Measurements from ENCODE around the gene ZNF514. TPM values are rescaled to one million over a fixed set of nuclear protein-coding genes. Genes with fewer than 3 reads are reported as not detected.

Gene ZNF514
- total and polyA plus RNA-seq, 4 donors, result 1.7 to 6.2 (median 3.7) TPM

DNA sequence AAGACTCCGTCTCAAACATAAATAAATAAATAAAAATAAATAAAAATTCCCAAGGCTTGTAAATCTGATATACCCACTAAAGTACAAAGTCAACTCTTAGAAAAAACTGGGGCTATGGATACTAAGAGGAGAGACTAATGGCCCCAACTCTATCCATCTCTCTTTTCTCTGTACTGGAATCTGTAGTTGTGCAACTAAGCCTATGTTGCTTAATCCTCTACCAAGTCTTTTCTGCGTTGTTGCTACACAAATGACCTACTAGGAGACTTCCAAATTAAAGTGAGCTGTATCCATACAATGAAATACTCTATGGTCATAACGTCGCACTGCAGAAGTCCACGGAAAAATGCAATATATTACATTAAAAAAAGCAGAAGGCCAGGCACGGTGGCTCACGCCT, 46.2 kb downstream of the ZNF514 start:
- no peak overlapping the region for H3K9ac ChIP-seq (ENCODE audit: low read depth in 1 of 2, low read length in 2 of 2)

GRCh38 chr2:95110395-95110794, 49.3 kb downstream of the ZNF514 start:
- H3K9me3 ChIP-seq (ENCODE audit: control insufficient read depth in 4 of 4, low read length in 3 of 4), result no peaks in the 10 kb centered on the region
- H3K27ac ChIP-seq (ENCODE audit: low read depth in 1 of 2, low read length in 2 of 2), result no peak overlapping the region
- H3K9ac ChIP-seq (ENCODE audit: low read depth in 1 of 2, low read length in 2 of 2), result no peak overlapping the region
- DNase-seq (ENCODE audit: low spot score), result no peak
- peaks cover 24 to 76% (median 57%) of the 10 kb centered on the region in 4 donors for H3K36me3 ChIP-seq (ENCODE audit: control insufficient read depth in 4 of 4, insufficient read depth in 3 of 4, low read depth in 1 of 4, low read length in 3 of 4)
- no peak for TF ChIP-seq TAF1 (conservative IDR thresholded peaks at IDR 0.05)
- no peak for TF ChIP-seq YY1 (IDR thresholded peaks at IDR 0.05)
- TF ChIP-seq, protein P1, sequence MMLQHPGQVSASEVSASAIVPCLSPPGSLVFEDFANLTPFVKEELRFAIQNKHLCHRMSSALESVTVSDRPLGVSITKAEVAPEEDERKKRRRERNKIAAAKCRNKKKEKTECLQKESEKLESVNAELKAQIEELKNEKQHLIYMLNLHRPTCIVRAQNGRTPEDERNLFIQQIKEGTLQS (IDR thresholded peaks at IDR 0.05), result no peak
- TF ChIP-seq, protein P2, sequence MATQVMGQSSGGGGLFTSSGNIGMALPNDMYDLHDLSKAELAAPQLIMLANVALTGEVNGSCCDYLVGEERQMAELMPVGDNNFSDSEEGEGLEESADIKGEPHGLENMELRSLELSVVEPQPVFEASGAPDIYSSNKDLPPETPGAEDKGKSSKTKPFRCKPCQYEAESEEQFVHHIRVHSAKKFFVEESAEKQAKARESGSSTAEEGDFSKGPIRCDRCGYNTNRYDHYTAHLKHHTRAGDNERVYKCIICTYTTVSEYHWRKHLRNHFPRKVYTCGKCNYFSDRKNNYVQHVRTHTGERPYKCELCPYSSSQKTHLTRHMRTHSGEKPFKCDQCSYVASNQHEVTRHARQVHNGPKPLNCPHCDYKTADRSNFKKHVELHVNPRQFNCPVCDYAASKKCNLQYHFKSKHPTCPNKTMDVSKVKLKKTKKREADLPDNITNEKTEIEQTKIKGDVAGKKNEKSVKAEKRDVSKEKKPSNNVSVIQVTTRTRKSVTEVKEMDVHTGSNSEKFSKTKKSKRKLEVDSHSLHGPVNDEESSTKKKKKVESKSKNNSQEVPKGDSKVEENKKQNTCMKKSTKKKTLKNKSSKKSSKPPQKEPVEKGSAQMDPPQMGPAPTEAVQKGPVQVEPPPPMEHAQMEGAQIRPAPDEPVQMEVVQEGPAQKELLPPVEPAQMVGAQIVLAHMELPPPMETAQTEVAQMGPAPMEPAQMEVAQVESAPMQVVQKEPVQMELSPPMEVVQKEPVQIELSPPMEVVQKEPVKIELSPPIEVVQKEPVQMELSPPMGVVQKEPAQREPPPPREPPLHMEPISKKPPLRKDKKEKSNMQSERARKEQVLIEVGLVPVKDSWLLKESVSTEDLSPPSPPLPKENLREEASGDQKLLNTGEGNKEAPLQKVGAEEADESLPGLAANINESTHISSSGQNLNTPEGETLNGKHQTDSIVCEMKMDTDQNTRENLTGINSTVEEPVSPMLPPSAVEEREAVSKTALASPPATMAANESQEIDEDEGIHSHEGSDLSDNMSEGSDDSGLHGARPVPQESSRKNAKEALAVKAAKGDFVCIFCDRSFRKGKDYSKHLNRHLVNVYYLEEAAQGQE (IDR thresholded peaks at IDR 0.05), result no peak
- TF ChIP-seq JUND (IDR thresholded peaks at IDR 0.05), result no peak
- TF ChIP-seq GABPA (IDR thresholded peaks at IDR 0.05 in 1 of 2, conservative IDR thresholded peaks at IDR 0.05 in 1 of 2), result no peak
- no peak for TF ChIP-seq RXRA (IDR thresholded peaks at IDR 0.05)
- TF ChIP-seq ZBTB33 (IDR thresholded peaks at IDR 0.05), result no peak
- no peak for TF ChIP-seq NR2F2 (IDR thresholded peaks at IDR 0.05)
- TF ChIP-seq EGR1 (IDR thresholded peaks at IDR 0.05; ENCODE audit: low read depth in 2 of 2), result no peak
- TF ChIP-seq FOXA2 (IDR thresholded peaks at IDR 0.05), result no peak
- no peak for TF ChIP-seq HNF4G (IDR thresholded peaks at IDR 0.05)
- TF ChIP-seq RAD21 (IDR thresholded peaks at IDR 0.05), result no peak
- no peak for TF ChIP-seq HNF4A (conservative IDR thresholded peaks at IDR 0.05)
- TF ChIP-seq, protein P3, sequence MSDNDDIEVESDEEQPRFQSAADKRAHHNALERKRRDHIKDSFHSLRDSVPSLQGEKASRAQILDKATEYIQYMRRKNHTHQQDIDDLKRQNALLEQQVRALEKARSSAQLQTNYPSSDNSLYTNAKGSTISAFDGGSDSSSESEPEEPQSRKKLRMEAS (IDR thresholded peaks at IDR 0.05), result no peak
- TF ChIP-seq, protein P4, sequence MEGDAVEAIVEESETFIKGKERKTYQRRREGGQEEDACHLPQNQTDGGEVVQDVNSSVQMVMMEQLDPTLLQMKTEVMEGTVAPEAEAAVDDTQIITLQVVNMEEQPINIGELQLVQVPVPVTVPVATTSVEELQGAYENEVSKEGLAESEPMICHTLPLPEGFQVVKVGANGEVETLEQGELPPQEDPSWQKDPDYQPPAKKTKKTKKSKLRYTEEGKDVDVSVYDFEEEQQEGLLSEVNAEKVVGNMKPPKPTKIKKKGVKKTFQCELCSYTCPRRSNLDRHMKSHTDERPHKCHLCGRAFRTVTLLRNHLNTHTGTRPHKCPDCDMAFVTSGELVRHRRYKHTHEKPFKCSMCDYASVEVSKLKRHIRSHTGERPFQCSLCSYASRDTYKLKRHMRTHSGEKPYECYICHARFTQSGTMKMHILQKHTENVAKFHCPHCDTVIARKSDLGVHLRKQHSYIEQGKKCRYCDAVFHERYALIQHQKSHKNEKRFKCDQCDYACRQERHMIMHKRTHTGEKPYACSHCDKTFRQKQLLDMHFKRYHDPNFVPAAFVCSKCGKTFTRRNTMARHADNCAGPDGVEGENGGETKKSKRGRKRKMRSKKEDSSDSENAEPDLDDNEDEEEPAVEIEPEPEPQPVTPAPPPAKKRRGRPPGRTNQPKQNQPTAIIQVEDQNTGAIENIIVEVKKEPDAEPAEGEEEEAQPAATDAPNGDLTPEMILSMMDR (IDR thresholded peaks at IDR 0.05; ENCODE audit: low read depth, low read length, missing input control), result no peak
- H3K4me1 ChIP-seq (ENCODE audit: control insufficient read depth in 4 of 4, insufficient read depth in 4 of 4, low read length in 3 of 4), result peaks cover 0 to 6% (median 3%) of the 10 kb centered on the region in 4 donors
- no peak overlapping the region for H3K4me3 ChIP-seq (ENCODE audit: low read depth in 1 of 3, low read length in 3 of 3)
- H3K27me3 ChIP-seq (ENCODE audit: control insufficient read depth in 4 of 4, insufficient read depth in 4 of 4, low read length in 3 of 4), result no peaks in the 10 kb centered on the region

More for the DNA sequence above, 46.2 kb downstream of the ZNF514 start:
- Histone ChIP-seq H3K36me3 (ENCODE audit: control insufficient read depth in 4 of 4, insufficient read depth in 3 of 4, low read depth in 1 of 4, low read length in 3 of 4) (peaks cover 10 to 45% (median 32%) of the 10 kb centered on the region in 4 donors), H3K4me1 (ENCODE audit: control insufficient read depth in 4 of 4, insufficient read depth in 4 of 4, low read length in 3 of 4) (peaks cover 1 to 12% (median 6%) of the 10 kb centered on the region in 4 donors), H3K27me3 (ENCODE audit: control insufficient read depth in 4 of 4, insufficient read depth in 4 of 4, low read length in 3 of 4) (no peaks in the 10 kb centered on the region), H3K9me3 (ENCODE audit: control insufficient read depth in 4 of 4, low read length in 3 of 4) (no peaks in the 10 kb centered on the region), H3K27ac (ENCODE audit: low read depth in 1 of 2, low read length in 2 of 2) (no peak overlapping the region), H3K4me3 (ENCODE audit: low read depth in 1 of 3, low read length in 3 of 3) (no peak overlapping the region)
- TF ChIP-seq FOXA1 (IDR thresholded peaks at IDR 0.05) (no peak), NR2F2 (IDR thresholded peaks at IDR 0.05) (no peak), SP1 (IDR thresholded peaks at IDR 0.05) (no peak), HNF4A (conservative IDR thresholded peaks at IDR 0.05) (no peak), GABPA (IDR thresholded peaks at IDR 0.05 in 1 of 2, conservative IDR thresholded peaks at IDR 0.05 in 1 of 2) (no peak)
- TF ChIP-seq, protein P3 (IDR thresholded peaks at IDR 0.05), result no peak
- TF ChIP-seq, protein P2 (IDR thresholded peaks at IDR 0.05), result no peak
- WGBS, result 88% methylated on average over 7 of the region's 7 CpGs
- DNase-seq (ENCODE audit: low spot score), result no peak
